ENCODE measurements around the gene MEGF8.
A peak's percentile ranks its signal among the peaks of the same experiment; 100 is the strongest.

MEGF8 gene

DNA sequence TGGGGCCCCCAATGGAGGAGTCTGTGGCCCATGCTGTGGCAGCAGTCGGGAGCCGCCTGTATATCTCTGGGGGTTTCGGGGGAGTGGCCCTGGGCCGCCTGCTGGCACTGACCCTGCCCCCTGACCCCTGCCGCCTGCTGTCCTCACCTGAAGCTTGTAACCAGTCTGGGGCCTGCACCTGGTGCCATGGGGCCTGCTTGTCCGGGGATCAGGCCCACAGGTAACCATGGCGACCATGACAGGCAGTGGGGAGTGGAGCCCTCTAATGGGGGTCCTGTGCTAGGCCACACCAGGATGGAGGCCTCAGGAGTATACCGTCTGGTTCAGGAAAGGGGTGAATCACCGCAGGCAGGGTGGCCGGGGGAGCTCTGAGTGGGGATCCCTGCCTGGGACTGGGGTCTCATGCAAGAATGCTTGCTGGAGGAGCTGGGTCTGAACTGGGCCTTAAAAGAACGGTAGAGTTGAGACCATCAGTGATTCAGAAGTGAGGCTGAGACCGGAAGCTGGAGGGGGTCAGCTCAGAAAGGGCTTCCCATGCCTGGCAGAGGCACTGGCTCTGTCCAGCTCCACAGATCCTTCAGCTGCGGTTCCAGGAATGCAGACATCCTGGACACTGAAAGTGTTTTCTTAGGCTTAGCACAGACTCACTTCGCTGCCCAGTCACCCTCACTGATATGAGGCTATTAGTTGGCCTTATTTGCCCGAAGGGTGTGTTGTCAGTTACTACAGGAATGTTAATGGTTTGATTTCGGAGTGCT lies 35.5 kb downstream of the MEGF8 start:
- no peak for DNase-seq

DNA sequence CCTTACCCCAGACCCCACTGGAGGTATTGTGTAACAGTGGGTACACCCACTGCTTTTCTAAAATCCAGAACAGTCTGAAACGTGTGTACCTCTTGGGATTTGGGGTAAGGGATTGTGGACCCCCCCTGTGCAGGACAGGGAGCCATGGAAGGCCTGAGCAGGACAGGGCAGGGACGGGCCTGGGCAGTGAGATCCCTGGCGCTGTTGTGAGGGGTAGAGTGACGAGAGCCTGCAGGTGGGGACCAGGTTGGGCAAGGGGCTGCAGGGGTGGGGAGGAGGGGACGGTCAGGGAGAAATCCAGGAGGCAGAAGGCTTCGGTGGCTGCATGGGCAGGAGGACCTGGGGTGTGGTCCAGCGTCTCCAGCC lies 36.1 kb downstream of the MEGF8 start:
- DNase-seq, result no peak

GRCh38 chr19:42362342-42362741 lies 36.9 kb downstream of the MEGF8 start:
- no peak for DNase-seq

- DNase-seq, result no peak
Observed at GRCh38 chr19:42362891-42363440, 37.5 kb downstream of the MEGF8 start.

- DNase-seq, result no peak
Observed at GRCh38 chr19:42363614-42364346, 38.3 kb downstream of the MEGF8 start.

DNA sequence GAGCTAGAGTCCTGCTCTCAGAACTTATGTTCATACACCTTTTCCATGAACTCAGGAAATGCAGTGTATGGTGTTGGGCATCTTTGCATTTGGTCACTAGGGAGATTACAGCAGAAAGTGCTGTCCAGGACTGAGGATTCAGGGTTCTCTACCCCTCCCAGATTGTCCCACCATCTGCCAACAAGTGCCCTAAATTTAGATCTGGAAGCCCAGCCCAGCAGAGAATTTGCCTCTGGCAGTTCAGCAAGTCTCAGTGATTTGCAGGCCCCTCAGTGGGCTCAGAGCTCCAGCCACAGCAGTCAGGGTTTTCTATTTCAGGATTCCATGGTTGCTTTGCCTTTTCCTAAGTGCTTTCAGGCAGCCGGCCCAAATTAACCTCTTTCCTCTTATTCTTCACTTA lies 41.2 kb downstream of the MEGF8 start:
- DNase-seq, result no peak

- DNase-seq, result no peak
Observed at GRCh38 chr19:42367929-42368328, 42.5 kb downstream of the MEGF8 start.

- DNase-seq, result no peak
Observed at GRCh38 chr19:42368360-42368759, 42.9 kb downstream of the MEGF8 start.

DNA sequence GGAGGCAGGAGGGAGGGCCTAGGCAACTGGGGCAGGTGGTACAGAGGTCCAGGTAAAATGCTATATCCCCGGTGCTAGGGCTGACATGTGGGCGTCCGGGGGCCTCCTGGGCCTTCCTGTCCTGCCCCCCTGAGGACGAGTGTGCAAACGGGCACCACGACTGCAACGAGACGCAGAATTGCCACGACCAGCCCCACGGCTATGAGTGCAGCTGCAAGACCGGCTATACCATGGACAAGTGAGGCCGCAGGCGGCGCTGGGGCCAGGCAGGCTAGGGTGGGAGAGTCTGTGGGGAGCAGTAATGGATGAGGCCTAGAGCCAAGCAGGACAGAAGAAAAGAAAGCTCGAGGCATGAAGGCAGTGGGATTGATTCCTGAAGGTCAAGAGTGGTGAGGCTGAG lies 43.3 kb downstream of the MEGF8 start:
- no peak for DNase-seq

GRCh38 chr19:42369433-42370067 lies 44.1 kb downstream of the MEGF8 start:
- DNase-seq, result no peak

GRCh38 chr19:42370068-42370520 lies 44.7 kb downstream of the MEGF8 start:
- peak; percentile 26 for DNase-seq

DNA sequence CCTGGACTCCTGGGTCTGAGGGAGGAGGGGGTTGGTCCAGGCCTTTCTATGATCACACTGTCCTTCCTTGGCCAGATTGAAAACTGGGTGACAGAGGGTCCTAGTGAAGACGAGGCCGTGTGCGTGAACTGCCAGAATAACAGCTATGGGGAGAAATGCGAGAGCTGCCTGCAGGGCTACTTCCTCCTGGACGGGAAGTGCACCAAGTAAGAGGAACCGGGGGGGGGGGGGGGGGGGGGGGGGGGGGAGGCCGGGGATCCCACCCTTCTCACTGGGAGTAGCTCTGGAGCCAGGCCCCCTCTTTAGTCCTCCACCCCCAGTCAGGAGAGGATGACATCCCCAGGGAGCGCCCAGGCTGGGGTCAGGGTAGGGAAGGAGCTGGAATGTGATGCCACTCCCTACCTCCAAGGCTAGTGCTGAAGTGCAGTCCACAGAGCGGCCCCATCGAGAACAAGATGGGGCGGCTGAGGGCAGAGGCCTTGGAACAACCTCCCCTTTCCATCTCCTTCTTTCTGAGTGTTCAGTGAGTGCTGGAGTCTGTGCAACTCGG lies 45.3 kb downstream of the MEGF8 start:
- no peak for DNase-seq

GRCh38 chr19:42374826-42375376 lies 49.5 kb downstream of the MEGF8 start:
- no peak for DNase-seq

GRCh38 chr19:42375415-42376176 lies 50.2 kb downstream of the MEGF8 start:
- no peak for DNase-seq

DNA sequence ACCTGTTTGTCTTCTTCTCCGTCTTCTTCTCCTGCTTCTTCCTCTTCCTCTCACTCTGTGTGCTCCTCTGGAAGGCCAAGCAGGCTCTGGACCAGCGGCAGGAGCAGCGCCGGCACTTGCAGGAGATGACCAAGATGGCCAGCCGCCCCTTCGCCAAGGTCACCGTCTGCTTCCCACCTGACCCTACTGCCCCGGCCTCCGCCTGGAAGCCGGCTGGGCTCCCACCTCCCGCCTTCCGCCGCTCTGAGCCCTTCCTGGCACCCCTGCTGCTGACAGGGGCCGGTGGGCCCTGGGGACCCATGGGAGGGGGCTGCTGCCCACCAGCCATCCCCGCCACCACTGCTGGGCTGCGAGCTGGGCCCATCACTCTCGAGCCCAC lies 50.7 kb downstream of the MEGF8 start:
- DNase-seq, result no peak

DNA sequence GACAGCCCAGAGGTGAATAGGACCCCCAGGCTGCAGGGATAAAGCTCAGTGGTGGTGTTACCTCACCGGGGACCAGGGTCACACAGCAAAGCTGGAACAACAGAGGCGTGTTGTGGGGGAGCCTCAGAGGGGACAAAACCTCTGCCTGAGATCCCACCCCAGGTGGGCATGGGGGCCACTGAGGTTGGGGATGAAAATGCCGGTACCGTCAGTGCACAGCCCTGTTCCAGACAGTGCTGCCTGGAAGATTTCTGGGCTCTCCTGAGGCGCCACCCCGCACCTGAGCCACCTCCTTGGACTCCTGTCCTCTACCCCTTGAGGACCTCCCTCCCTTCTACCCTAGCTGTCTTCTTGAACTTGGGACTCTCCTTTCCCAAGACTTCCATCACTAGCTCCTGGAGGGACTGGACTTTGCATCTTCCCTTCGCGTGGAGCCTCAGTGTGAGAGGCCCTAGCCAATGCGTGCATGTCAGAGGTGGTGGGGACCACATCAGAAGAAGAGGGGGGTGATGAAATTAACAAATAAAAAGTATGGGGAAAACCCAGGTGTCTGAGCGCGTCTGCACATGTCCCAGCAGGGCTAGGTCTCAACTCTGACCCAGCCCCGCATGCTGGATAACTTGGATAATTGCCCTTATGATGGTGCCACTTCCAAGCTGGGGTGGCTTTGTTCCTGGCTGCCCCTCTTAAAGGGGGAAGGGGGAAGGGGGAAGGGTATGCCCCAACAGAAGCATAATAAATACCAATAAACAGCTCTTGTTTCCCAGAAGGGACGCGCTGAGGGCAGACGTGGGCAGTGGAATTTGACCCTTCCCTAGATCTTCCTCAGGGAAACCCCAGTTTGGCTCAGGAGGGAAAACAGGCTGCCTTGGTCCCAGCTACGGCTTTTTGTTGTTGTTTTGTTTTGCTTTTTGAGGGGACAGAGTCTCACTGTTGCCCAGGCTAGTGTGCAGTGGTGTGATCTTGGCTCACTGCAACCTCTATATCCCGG lies 53.1 kb downstream of the MEGF8 start:
- DNase-seq, result no peak

GRCh38 chr19:42380155-42380554 lies 54.7 kb downstream of the MEGF8 start:
- no peak for DNase-seq

DNA sequence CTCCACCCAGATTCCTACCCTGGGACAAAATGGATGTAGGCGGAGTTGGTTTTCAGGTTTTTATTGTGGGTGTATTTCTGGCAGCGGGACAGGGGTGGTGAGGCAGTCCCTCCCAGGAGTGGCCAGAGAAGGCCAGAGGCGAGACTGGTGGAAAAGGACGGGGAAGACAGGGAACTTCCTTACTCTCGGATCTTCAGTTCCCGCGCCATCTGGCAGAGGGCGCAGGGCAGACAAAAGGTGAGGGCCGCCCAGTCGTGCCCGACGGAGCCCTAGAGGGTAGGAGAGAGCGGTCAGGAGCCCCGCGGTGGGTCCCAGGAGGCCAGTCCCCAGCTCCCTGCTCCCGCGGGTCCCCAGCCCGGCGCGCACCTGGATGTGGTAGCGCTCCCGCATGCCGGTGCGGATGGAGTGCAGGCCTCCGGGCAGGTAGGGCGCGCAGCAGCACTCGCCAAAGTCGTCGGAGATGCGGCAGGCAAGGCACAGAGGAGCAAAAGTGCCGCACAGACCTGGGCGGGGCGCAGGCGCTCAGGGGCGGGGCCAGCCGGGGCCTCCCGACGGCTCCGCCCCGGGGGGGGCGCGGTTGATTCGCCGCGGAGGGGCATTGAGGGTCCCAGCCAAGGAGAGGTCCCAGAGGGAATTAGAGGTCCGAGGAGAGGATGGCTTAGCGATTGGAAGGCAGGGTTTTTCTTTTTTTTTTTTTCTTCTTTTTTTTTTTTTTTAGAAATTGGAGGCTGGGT lies 61.7 kb downstream of the MEGF8 start:
- DNase-seq, result peak; percentile 66

- no peak for DNase-seq
Observed at GRCh38 chr19:42388851-42389489, 63.5 kb downstream of the MEGF8 start.

DNA sequence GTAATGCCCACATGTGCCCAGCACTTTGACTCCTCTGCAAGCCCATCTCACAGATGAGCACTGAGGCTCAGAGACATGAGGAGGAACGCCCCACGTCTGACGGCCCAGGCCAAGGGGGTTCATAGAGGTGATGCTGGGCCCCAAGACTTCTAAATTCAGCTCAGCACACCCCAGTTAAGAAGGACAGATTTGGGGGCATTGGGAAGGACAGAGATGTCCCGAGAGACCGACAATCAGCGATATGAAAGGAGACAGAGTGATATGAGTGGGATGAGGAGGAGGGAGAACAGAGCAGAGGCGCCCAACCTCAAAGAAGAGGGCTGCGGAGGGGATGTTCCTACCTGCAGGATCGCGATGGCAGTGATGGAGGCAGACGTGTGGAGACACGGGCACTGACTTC lies 64.5 kb downstream of the MEGF8 start, which contains the start of gene CNFN:
TSS of gene CNFN (minus strand) at position 399 of the 400 bp plus-strand sequence. CDS start 1,260 bp downstream, outside the sequence.
- DNase-seq, result no peak

Measured in NCI-H774 (cell line).